Epithelial cell of esophagus (primary cell): Measurements from ENCODE around the gene ZNF469.
A peak's percentile ranks its signal among the peaks of the same experiment; 100 is the strongest.

Experiments used
- DNase-seq: peaks from one replicate; pipeline ENCODE4 v3.0.0; 2010; ENCODE audit warnings: low read depth
- H3K4me3 ChIP-seq: 2 replicates; pipeline ENCODE4 v1.5.1; 2011; ENCODE audit warnings: mild to moderate bottlenecking, low read length, control low read depth
- CTCF ChIP-seq: IDR thresholded peaks from 2 replicates; pipeline ENCODE4 v1.5.1; 2011; ENCODE audit warnings: low read depth, mild to moderate bottlenecking, low read length, control low read depth, inconsistent platforms; ENCODE audit not compliant: insufficient read depth; ENCODE audit errors: missing control alignments

The ZNF469 gene

GRCh38 chr16:88422733-88423447, 40.1 kb downstream of the ZNF469 start:
- no peak overlapping the region for H3K4me3 ChIP-seq
- no peak for DNase-seq
- no peak for TF ChIP-seq CTCF

- no peak for TF ChIP-seq CTCF
- DNase-seq, result no peak
- no peak overlapping the region for H3K4me3 ChIP-seq
These were observed 40.7 kb downstream of the ZNF469 start for GRCh38 chr16:88423448-88423850.

GRCh38 chr16:88424587-88425235, 42.0 kb downstream of the ZNF469 start:
- peak; percentile 15 for DNase-seq
- H3K4me3 ChIP-seq, result no peak overlapping the region
- no peak for TF ChIP-seq CTCF

GRCh38 chr16:88426018-88426417, 43.3 kb downstream of the ZNF469 start:
- TF ChIP-seq CTCF, result no peak
- no peak for DNase-seq
- no peak overlapping the region for H3K4me3 ChIP-seq

- H3K4me3 ChIP-seq, result no peak overlapping the region
- no peak for TF ChIP-seq CTCF
- no peak for DNase-seq
These were observed 44.6 kb downstream of the ZNF469 start for GRCh38 chr16:88427376-88427775.

GRCh38 chr16:88428156-88428555, 45.4 kb downstream of the ZNF469 start:
- DNase-seq, result no peak
- no peak overlapping the region for H3K4me3 ChIP-seq
- no peak for TF ChIP-seq CTCF
